GM19455 (cell line): ENCODE results near the gene KRT4.
"Not testable (repeated sequence)": the region's sequence is repeated elsewhere in the genome, so short reads cannot be mapped to it uniquely, and the experiment has no call there.

Source experiments
- ATAC-seq: cut with Tn5 transposase; IDR thresholded peaks from one replicate; pipeline ENCODE4 v1.9.1; 2021; ENCODE audit not compliant: unreplicated experiment

KRT4 gene

DNA sequence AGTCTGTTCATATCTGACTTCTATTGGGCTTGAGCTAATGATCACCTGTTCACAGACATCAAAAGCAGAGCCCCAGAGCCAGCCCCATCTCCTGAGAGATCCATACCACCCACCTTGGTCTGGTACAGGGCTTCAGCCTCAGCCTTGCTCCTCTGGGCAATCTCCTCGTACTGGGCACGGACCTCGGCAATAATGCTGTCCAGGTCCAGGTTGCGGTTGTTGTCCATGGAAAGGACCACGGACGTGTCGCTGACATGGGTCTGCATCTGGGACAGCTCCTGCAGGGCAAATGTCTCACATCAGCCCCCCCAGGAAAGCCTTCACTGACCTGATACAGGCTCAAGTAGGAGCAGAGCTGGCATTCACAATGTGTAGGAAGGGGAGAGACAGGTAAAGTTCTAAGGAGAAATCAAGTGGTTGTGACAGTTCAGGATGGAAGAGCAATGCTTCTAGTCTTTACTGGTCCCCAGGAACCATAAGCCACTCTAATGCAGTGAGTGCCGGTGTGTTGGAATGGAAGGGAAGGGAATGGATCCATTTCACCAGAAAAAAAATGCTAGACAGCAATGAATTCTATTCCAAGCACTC lies 5.2 kb downstream of the KRT4 start:
- ATAC-seq: no peak

DNA sequence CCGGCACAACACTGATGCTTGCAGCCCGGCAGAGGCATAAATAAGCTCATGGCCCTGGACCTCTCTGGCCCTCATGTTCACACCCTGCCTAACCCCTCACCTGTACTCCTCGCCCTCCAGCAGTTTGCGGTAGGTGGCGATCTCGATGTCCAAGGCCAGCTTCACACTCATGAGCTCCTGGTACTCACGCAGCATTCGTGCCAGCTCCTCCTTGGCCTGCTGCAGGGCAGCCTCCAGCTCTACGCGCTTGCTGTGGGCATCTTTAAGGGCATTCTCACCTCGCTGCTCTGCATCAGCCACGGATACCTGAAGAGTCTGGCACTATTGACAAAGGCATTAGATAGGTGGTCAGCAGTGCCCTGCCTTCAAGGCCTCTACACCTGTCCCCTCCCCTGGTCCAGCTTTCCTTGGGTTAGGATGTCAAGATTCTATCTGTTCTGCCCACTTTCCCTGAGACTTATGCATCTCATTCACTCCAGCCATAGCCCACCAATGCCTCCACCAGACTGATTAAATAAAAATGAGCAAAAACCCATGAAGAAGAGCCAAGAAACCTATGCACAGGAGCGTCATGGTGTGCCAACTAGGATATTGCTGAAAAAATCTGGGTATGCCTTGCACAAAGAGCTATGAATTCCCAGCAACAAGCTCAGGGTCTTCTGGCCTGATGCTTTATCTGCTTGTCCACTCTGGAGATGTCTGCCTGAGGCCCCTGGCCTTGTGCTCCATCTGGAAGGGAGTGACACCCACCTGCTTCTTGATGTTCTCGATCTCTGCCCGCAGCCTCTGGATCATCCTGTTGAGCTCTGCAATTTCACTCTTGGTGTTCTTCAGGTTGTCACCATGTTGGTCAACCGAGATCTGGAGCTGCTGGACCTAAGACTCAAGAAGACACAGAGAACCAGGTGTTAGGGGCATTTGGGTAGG lies 6.1 kb downstream of the KRT4 start:
- ATAC-seq: no peak

DNA sequence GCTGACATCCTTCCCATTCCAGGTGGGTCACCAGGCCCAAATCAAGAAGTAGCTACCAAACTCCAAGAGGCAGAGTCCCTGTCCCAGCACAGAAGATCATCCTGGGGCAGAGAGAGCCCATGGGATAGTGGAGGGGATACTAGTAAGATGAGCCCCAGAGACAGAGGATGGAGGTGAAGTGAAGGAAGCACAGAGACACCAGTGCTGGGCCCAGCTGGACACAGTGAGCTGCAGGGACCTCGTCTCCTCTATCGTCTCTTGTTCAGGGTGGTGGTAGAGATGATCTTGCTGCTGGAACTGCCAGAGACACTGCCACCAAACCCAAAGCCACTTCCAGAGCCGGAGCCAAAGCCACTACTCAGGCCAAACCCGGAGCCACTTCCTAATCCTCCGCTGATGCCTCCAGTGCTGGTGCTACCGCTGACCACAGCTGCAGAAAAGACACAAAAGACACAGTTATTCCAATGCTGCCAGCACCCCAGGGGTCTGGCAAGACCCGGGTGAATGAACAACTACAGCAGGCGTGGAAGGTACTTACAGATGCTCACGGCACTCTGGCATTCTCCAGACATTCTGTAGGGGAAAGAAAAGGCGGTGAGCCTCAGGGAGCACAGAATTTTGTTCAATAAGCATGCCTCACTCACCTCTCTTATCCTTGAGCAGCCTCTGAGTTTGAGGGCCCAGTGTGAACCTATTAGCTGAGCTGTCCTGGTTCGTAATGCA lies 6.9 kb downstream of the KRT4 start:
- no peak for ATAC-seq

DNA sequence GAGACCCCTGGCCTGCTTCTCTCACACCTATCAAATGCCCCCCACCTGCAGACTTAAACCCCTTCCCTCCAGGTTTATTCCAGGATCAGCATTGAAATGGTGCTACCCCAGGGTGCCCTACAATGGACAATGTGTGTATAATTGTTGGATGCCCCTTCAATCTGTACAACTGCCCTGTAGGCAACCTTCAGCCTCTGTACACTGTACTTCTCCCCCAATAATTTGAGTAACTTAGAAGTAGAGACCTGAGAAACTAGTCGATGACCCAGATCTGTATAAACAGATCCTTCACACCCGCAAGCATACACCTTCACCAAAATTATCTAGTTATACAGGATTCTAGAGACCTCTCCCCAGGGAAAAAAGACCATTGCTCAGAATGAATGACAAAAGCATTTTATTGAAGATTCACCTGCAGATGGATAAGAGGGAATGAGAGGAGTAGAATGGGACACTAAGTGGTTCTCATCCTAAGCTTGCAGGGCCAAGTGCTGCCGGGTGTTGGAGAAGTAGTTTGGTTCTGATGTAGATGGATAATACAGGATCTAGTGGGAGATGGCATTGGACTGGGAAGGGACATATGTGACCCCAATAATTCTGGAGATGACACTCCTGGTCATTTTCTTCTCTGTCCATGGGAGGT lies 7.6 kb downstream of the KRT4 start:
- no peak for ATAC-seq

DNA sequence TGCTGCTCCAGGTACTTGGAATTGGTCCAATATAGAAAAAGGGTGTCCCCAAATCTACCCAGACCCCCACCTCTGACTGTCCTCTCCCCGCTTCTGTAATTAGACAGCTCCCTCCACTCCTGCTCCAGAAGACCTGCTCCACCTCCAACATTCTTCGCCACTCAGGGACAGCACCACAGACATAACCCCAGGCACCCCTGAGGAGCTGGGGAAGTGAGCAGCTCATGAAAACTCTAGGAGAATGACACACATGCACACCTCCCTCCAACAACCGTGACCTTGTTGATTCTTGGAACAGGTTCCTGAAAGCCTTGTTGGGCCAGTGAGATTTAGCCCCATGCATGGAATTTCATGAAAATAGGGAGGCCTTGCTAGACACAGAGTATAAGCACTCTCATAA lies 8.2 kb downstream of the KRT4 start:
- ATAC-seq: no peak

DNA sequence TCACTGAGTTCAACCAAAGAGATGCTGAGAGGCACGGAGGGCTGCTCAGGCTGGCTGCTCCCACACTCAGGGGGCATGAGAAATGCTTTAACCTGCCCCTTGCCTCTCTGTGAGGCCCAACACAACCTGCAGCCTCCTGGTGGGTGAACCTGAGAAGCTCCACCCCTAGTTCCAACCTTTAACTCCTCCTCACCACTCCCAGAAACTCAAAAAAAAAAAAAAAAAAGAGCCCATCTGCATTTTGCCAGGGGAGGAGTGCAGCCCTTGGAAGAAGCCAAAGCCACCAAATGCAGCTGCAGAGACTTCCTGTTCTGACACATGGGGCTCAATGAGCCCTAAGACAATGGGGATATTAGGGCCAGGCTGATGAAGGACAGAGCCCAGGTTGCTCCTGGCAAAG lies 8.9 kb downstream of the KRT4 start:
- ATAC-seq: no peak

DNA sequence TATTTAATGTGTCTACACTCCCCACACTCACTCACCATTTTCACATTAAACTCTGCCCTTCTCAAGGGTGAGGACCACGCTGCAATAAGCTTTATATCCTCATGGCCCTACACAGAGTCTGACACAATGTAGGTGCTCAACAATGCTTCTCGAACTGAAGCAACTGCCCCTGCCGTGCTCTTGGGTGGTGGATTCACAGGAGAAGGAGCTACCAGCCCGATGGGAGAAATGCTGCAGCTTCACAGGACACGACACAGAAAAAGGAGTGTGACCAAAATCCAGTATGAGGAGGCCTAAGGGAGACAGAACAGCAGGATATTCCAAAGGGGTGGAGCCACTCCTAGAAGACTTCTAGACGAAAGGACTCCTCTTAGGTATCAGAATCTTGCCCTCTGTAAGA lies 11.5 kb downstream of the KRT4 start:
- ATAC-seq: no peak

DNA sequence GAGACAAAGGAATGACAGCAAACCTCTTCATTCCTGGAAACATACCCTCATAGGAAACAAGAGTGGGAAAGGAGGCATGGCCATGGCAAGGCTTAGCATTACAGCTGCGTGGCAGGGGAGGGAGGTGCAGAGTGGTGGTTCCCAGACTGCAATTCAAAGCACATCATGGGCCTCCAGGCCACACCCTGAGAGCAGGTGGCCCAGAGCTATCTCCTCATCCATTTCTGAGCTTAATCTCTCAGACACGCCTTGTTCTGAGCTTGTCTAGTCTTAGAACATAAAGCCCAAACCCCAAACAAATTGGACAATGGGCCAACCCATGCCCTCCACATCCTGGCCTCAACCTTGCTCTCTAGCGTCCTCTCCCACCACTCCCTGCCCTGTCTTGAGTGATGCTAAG lies 12.1 kb downstream of the KRT4 start:
- ATAC-seq: no peak

DNA sequence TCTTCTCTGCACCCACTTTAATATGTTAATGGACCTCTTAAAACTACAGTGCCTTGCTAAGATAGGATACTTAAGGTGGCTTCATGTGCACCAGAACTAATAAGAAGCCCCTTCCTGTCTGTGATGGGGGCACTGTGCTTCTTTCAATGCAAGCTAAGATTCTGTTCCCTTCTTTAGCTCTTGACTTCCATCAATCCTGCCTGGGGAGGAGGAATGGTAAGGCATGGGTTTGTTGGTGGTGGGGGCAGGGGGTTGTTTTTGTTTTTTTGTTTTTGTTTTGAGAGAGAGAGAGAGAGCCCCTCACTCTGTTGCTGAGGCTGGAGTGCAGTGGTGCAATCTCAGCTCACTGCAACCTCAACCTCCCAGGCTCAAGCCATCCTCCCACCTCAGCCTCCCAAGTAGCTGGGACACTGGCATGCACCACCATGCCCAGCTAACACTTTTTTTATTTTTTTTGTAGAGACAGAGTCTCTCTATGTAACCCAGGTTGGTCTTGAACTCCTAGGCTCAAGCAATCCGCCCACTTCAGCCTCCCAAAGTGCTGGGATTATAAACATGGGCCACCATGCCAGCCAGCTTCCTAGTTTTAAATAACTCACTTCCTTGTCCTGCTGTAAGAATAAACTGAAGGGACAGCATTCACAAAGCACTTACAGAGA lies 13.5 kb downstream of the KRT4 start:
- no peak for ATAC-seq

DNA sequence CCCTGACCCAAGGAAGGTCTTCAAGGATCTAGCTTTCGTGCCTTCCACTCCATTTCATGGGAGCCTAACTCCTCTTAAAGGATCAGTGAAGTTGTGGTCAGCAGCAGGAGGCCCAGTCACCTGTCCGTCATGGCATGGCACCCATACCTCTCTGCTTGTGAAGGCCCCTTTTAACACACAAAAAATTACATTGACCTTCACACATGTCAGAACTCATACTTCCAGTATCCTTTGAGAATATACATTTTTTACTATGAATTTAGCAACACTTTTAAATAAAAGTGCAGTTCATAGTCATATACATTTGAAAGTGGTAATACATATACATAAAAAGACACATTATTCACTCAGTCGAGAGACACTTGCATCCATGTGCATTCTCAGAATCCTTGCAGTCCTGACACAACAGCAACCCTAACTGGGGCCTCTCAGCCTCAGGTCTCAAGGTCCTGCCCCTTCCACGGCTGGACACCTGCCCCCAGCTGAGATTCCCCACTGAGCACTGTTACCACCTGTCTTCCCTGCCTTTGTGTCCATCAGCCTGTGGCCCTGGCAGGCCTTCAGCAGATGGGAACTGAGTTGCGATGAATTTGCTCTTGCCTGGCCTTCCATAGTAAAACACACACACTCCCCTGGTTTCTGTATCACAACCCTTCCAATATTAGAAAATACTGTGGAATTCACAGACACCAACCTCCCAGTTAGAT lies 14.3 kb downstream of the KRT4 start:
- ATAC-seq: no peak

DNA sequence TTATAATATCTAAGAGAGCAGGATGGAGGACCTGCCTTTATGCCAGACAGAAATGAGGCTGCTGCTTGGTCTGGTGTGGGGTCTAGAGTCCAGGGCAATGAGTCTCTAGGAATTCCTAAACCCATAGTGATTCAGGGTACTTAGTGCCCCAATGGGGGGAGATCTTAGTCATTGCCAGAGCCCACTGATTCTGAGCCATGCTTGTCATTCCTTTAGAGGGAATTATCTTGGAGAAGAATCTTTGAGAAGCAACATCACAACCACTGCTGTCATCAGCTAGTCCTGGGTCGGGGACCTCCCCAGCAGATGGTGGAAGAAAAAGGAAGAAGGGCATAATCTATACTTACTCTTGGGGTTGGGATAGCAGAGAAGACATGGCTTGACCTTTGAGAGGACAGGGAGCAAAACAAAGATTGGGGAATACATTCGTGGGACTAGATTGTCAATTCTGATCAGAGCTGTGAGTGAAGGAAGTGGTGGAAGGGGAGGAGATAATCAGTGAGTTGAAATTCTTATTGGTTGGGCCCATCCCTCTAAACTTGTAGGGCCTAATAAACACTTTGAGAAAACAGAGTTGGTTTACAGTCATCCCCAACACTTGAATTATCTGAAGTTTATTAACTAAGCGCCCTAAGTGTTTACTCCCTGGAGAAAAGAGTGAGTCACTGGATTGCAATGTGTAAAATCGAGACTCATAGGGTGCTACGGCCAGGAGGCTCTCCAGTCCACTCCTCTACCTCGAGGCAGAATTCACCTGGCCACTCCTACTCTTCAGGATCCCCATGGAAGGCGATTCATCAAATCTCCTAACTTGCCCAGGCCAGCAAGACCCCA lies 15.0 kb downstream of the KRT4 start:
- no peak for ATAC-seq

DNA sequence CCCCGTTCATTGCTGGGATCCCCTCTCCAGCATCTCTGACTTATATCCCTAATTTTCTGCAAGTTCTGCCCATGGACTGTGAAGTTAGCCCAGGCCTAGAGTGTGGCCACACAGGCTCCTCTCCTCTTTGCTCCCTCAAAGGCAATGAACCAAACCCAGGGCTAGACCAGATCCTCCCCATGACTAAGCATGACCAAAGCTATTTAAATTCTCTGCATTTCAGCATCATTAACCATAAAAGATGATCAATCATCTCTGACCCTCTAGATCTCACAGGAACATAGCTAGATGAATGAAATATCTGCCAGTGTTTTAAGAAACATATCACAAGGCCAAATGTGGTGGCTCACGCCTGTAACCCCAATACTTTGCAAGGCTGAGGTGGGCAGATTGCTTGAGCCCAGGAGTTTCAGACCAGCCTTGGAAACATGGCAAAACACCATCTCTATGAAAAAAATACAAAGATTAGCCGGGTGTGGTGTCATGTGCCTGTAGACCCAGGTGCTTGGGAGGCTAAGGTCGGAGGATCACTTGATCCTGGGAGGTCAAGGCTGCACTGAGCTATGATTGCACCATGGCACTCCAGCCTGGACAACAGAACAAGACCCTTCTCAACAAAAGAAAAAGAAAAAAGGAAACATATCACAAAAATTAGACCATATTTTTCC lies 15.8 kb downstream of the KRT4 start:
- no peak for ATAC-seq

DNA sequence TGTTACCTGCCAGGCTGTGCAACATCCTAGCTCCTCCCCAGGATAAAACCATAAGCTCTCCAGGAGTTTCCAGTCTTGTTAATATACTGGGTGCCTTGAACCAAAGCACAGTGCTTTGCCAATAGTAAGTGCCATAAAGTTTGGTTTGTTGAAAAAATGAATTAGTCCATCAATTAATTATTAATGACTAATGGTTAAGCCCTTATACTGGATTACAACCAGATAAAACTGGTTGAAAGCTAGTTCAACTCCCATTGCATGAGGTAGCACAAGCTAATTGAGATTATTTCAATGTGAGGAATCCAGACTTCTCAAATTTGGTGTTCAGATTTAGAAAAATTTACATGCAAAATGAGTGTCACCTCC lies 16.4 kb downstream of the KRT4 start:
- ATAC-seq: no peak

DNA sequence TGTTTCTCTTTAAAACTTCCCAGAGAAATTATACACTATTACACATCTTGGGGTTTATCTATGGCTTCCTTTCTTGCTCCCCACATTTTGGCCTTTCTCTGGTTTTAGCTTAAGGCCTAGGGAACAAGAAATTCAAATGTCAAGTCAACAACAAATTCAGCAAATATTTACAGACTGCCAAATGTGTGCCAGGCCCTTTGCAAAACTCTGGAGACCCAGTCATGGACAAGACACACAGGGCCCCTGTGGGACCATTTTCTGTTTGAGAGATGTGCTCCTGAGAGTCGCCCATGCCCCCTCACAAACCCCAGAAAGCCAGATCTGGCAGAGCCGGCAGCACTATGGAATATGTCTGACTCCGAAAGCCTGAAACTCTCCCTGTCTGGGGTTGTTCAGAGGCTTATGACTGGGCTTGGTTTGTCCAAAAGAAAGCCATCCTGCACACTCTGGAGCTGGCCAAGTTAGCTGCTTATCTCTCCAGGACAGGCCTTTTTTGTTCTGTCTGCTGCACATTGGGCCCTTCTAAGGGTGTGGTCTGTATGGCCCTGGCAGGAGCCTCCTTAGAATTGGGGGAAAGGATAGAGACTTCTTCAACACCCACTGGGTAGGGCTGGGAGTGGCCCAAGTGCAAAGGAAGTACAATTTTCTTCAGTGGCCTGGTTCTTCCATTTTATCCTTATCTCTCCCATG lies 16.9 kb downstream of the KRT4 start:
- ATAC-seq: no peak

DNA sequence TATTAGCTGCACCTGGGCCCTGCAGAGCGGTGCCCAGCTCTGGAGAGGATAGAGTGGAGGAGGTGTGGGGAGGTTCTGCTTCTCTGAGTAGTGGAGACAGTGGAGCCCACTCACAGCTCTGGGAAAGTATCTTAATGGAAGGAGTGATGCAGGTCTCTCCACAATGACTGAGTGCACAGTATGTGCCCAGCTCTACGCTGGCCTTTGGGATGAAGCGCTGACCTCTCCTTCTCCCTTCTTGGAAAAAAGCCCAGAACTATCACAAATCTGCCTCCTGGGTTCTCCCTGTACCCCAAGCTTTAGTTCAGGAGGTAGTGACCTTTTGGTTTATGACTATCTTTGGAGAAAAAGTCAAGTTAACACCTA lies 17.5 kb downstream of the KRT4 start:
- no peak for ATAC-seq

DNA sequence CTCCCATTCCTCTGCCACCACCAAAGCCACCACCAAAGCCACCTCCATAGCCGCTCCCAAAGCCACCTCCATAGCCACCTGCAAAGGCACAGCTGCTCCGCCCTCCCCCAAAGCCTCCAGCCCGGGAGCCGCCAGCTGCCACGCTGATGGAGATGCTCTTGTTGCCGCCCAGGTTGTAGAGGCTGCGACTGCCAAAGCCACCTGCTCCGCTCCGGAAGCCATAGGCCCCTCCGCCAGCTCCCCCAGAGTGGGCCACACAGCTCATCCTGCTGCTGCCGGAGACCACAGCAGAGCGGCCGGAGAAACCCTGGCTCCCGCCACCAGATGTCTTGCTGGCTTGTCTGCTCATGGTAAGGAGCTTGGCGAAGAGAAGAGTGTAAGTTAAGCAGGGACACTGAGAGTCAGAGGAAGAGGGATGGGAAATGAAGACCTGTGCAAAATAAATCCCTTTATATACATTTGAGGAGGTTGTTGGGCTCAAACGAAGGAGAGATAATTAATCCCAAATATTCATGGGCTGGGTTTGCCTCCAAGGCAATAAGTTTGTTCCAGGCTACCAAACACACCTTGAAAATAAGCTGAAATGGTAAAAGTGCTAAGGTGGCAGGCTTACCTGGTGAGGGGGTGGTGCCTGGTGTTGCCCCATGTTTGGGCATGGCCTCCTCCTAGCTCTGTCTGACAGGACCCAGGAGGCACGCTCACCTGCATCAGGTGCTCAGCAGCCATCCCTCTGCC lies 18.1 kb downstream of the KRT4 start, which contains the start of gene KRT3:
TSS of gene KRT3 (minus strand) at position 424 of the 735 bp plus-strand sequence. CDS start at position 349, 75 bp downstream.
- no peak for ATAC-seq

DNA sequence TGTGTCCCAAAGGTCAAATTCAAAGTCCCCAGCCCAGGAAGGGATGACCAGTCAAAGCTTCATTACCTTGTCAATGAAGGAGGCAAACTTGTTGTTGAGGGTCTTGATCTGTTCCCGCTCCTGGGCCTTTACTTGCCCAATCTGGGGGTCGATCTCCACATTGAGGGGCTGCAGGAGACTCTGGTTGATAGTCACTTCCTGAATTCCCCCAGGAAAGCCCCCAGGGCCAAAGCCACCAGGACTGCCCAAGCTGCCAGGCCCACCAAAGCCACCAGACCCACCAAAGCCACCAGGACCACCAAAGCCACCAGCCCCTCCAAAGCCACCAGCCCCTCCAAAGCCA lies 18.6 kb downstream of the KRT4 start:
- not testable (repeated sequence) for ATAC-seq
